DND-41 (cell line): ENCODE data around the gene PI16.

ENCODE experiments used
- ATAC-seq: fragments of 200-7000 bp; cut with Tn5 transposase; 3 replicates; pipeline ENCODE4 v1.9.1; 2021; ENCODE audit warnings: low read depth; ENCODE audit not compliant: insufficient read depth
- DNase-seq: peaks from one replicate; pipeline ENCODE4 v3.0.0-alpha.2; 2020
- H2AFZ ChIP-seq: 2 replicates; pipeline ENCODE4 v1.6.0; 2012; ENCODE audit warnings: low read depth, low read length
- H3K27ac ChIP-seq: 2 replicates; pipeline ENCODE4 v1.5.1; 2012; ENCODE audit warnings: low read length, inconsistent platforms
- H3K27me3 ChIP-seq: fragments of 200-600 bp; sonication (generic); 2 replicates; pipeline ENCODE4 v1.6.0; 2012; ENCODE audit warnings: low read length, mild to moderate bottlenecking, inconsistent platforms; ENCODE audit not compliant: insufficient read depth, poor library complexity
- H3K36me3 ChIP-seq: 2 replicates; pipeline ENCODE4 v1.5.1; 2012; ENCODE audit warnings: low read length, inconsistent platforms; ENCODE audit not compliant: insufficient read depth
- H3K4me1 ChIP-seq: 2 replicates; pipeline ENCODE4 v1.5.1; 2012; ENCODE audit warnings: mild to moderate bottlenecking, low read length; ENCODE audit not compliant: insufficient read depth
- H3K4me2 ChIP-seq: 2 replicates; pipeline ENCODE4 v1.6.0; 2012; ENCODE audit warnings: mild to moderate bottlenecking, moderate library complexity, low read length, inconsistent platforms; ENCODE audit not compliant: insufficient read depth
- H3K4me3 ChIP-seq, 2 experiments: fragments of 200-600 bp in 1 of 2; shearing (Covaris generic) in 1 of 2; 2 replicates each; pipeline ENCODE4 v1.5.1; 2012 to 2016; ENCODE audit warnings: inconsistent platforms in 2 of 2, low read length in 2 of 2, mild to moderate bottlenecking in 2 of 2, low read depth in 1 of 2, moderate library complexity in 1 of 2
- H3K79me2 ChIP-seq: 2 replicates; pipeline ENCODE4 v1.6.0; 2012; ENCODE audit warnings: low read length, inconsistent platforms; ENCODE audit not compliant: insufficient read depth
- H3K9ac ChIP-seq: 2 replicates; pipeline ENCODE4 v1.6.0; 2012; ENCODE audit warnings: low read depth, mild to moderate bottlenecking, inconsistent platforms, low read length, moderate library complexity
- H3K9me3 ChIP-seq: 2 replicates; pipeline ENCODE4 v1.5.1; 2012; ENCODE audit warnings: low read length, moderate library complexity, mild to moderate bottlenecking, inconsistent platforms; ENCODE audit not compliant: insufficient read depth, severe bottlenecking
- H4K20me1 ChIP-seq: 2 replicates; pipeline ENCODE4 v1.6.0; 2012; ENCODE audit warnings: low read length; ENCODE audit not compliant: insufficient read depth
- EZH2 ChIP-seq: IDR thresholded peaks from 3 replicates; pipeline ENCODE4 v1.6.1; 2012; ENCODE audit warnings: borderline replicate concordance, low read depth, mild to moderate bottlenecking, moderate library complexity, low read length, inconsistent platforms; ENCODE audit not compliant: severe bottlenecking
- TF ChIP-seq, protein P1 (sequence below): IDR thresholded peaks from 2 replicates; pipeline ENCODE4 v1.5.1; 2012; ENCODE audit warnings: borderline replicate concordance, low read length, moderate library complexity, mild to moderate bottlenecking; ENCODE audit not compliant: poor library complexity, severe bottlenecking; ENCODE audit errors: extremely low read depth

The PI16 gene

DNA sequence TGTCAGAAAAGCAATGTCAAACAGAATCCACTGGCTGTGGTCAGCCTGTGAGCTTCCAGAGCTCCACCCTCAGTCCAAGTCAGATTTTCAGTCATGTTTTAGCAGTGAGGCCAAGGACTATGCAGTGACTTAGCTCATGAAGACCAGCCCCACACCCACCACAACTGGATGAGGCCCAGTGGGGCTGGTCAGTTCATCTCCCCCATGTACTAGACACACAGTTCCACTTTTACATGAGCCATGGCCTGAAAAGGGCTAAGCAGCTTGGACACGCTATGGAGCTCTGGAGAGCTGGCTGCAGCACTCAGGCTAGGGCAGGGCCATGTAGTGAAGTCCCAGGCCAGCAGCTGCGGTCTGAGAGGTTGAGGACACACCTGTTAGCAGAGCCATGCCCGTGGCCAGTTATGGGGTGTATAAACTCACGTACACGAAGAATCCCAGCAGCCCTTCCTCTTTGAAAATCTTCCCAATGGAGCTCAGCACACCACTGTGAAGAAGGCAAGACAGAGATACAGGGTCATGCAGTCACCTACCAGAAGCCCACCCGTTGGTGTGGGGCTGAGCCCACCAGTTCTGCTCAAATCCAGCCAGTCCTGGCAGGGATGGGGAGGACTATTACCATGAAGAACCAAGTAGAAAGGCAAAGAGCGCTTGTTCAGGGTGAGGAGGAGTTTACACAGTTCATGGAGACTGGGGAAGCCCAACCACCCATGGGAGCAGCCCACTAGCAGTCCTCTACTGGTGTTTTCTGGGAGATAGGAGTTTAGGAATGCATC, 20.9 kb downstream of the PI16 start:
- Histone ChIP-seq H3K27ac (no peak overlapping the region), H3K79me2 (peaks cover 39% of the 10 kb centered on the region), H3K9me3 (no peaks in the 10 kb centered on the region), H3K4me1 (no peaks in the 10 kb centered on the region), H3K4me3 (no peak overlapping the region), H3K36me3 (peaks cover 99% of the 10 kb centered on the region), H3K27me3 (no peaks in the 10 kb centered on the region), H3K4me2 (no peak overlapping the region), H2AFZ (no peak overlapping the region), H4K20me1 (peaks cover 55% of the 10 kb centered on the region), H3K9ac (no peak overlapping the region)
- ATAC-seq (no peak), DNase-seq (no peak)
- no peak for TF ChIP-seq EZH2
- TF ChIP-seq, protein P1, sequence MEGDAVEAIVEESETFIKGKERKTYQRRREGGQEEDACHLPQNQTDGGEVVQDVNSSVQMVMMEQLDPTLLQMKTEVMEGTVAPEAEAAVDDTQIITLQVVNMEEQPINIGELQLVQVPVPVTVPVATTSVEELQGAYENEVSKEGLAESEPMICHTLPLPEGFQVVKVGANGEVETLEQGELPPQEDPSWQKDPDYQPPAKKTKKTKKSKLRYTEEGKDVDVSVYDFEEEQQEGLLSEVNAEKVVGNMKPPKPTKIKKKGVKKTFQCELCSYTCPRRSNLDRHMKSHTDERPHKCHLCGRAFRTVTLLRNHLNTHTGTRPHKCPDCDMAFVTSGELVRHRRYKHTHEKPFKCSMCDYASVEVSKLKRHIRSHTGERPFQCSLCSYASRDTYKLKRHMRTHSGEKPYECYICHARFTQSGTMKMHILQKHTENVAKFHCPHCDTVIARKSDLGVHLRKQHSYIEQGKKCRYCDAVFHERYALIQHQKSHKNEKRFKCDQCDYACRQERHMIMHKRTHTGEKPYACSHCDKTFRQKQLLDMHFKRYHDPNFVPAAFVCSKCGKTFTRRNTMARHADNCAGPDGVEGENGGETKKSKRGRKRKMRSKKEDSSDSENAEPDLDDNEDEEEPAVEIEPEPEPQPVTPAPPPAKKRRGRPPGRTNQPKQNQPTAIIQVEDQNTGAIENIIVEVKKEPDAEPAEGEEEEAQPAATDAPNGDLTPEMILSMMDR = no peak

DNA sequence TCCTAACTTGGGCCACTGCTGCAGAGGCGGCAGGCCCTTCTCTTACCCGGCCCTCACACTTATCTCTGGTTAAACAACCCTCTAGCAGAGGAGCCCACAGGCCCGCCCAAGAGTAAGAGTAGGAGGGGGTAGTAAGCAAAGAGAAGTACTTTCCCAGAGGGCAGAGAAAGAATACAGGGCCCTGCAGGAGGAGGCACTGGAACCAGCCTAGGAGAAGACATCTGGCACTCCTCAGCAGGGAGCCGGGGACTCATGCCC, 21.4 kb downstream of the PI16 start:
- H3K4me1 ChIP-seq = no peaks in the 10 kb centered on the region
- H2AFZ ChIP-seq = no peak overlapping the region
- H3K27me3 ChIP-seq = no peaks in the 10 kb centered on the region
- H3K9ac ChIP-seq = no peak overlapping the region
- no peak overlapping the region for H3K4me2 ChIP-seq
- no peak overlapping the region for H3K4me3 ChIP-seq
- no peak for DNase-seq
- no peak for ATAC-seq
- peaks cover 44% of the 10 kb centered on the region for H3K79me2 ChIP-seq
- peaks cover 99% of the 10 kb centered on the region for H3K36me3 ChIP-seq
- no peaks in the 10 kb centered on the region for H3K9me3 ChIP-seq
- H4K20me1 ChIP-seq = peaks cover 58% of the 10 kb centered on the region
- H3K27ac ChIP-seq = no peak overlapping the region
- TF ChIP-seq, protein P1 = no peak
- TF ChIP-seq EZH2 = no peak

DNA sequence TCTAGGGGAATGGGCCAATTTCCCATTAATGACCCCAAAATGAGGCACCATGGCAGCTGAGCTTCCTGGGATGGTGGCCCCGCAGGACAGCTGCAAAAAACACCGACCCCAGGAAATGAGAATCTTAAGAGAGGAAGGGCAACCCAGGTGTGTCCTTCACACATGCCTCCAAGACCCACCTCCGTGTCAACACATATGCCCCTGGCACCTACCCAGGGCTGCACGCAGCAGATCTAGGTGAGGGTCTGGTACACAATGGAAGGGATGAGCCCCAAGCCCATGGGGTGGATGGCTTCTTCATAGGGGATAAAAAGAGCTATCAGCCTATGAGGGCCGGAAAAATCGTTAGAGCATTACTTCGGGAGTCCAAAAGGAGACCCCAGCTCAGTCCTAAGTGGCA, 22.0 kb downstream of the PI16 start:
- Histone ChIP-seq H4K20me1 (peaks cover 64% of the 10 kb centered on the region), H3K79me2 (peaks cover 50% of the 10 kb centered on the region), H3K9me3 (no peaks in the 10 kb centered on the region), H3K4me3 (no peak overlapping the region), H3K4me2 (no peak overlapping the region), H2AFZ (no peak overlapping the region), H3K9ac (no peak overlapping the region), H3K27me3 (no peaks in the 10 kb centered on the region), H3K4me1 (peaks cover 5% of the 10 kb centered on the region; the same call in 1 of the 2 replicates), H3K36me3 (peaks cover 99% of the 10 kb centered on the region), H3K27ac (no peak overlapping the region)
- TF ChIP-seq, protein P1 = no peak
- no peak for TF ChIP-seq EZH2
- DNase-seq = no peak
- ATAC-seq = no peak
